Breast epithelium (tissue), 4 donors: Measurements from ENCODE around the gene ADGRA1. TPM values are rescaled to one million over a fixed set of nuclear protein-coding genes. Genes with fewer than 3 reads are reported as not detected.

ENCODE experiments used
- DNase-seq, 2 donors: peaks; one replicate each; pipeline ENCODE4 v3.0.0-alpha.2; 2019; ENCODE audit warnings: low spot score in 2 of 2
- H3K27ac ChIP-seq, 2 donors: fragments of 200-600 bp; sonication (generic) in 1 of 2; one replicate each; pipeline ENCODE4 v1.5.1; 2016 to 2019; ENCODE audit warnings: mild to moderate bottlenecking in 1 of 2
- H3K27me3 ChIP-seq, 2 donors: fragments of 200-600 bp; sonication (generic) in 1 of 2; one replicate each; pipeline versions ENCODE4 v1.5.1 to v1.6.0; 2017 to 2019; ENCODE audit warnings: control low read depth in 1 of 2, mild to moderate bottlenecking in 1 of 2
- H3K36me3 ChIP-seq: fragments of 200-600 bp; one replicate; pipeline ENCODE4 v1.5.1; 2019
- H3K4me1 ChIP-seq, 2 donors: fragments of 200-600 bp; sonication (generic); one replicate each; pipeline ENCODE4 v1.5.1; 2016 to 2019; ENCODE audit warnings: control low read depth in 1 of 2
- H3K4me3 ChIP-seq, 3 donors: fragments of 200-600 bp; sonication (generic); 1 replicate in 2 of 3; 2 replicates in 1 of 3; pipeline ENCODE4 v1.5.1; 2016 to 2019; ENCODE audit warnings: mild to moderate bottlenecking in 3 of 3, moderate library complexity in 2 of 3
- H3K9me3 ChIP-seq, 2 donors: fragments of 200-600 bp; sonication (generic) in 1 of 2; one replicate each; pipeline ENCODE4 v1.5.1; 2016 to 2019; ENCODE audit warnings: control low read depth in 1 of 2
- CTCF ChIP-seq, 3 donors: fragments of 450-650 bp; IDR thresholded peaks; one replicate each; pipeline ENCODE4 v1.5.1; 2016 to 2017; ENCODE audit warnings: antibody characterized with exemption in 3 of 3, mild to moderate bottlenecking in 3 of 3, moderate library complexity in 3 of 3
- POLR2A ChIP-seq: fragments of 450-650 bp; IDR thresholded peaks from one replicate; pipeline ENCODE4 v1.6.1; 2016; ENCODE audit warnings: antibody characterized with exemption, mild to moderate bottlenecking, moderate library complexity
- POLR2AphosphoS5 ChIP-seq, 3 donors: sonication (generic); formaldehyde crosslinking; IDR thresholded peaks; one replicate each; pipeline ENCODE4 v1.6.1; 2017; ENCODE audit warnings: antibody characterized with exemption in 3 of 3
- intact Hi-C: fragments of 100-400 bp; cut with DNase I; formaldehyde crosslinking; loops from one replicate; pipeline ENCODE4 v1.15.1; 2023; ENCODE audit warnings: low total_unique reads
- total RNA-seq, 3 donors: library from RNA; depleted of rRNA; stranded (reverse); fragments of >200 nt; gene quantifications; one replicate each; pipeline ENCODE4 v1.1.0, GENCODE V29; 2016

The ADGRA1 gene
- total RNA-seq, 3 donors from 2014 or later = 0.33 TPM; not detected in 2

DNA sequence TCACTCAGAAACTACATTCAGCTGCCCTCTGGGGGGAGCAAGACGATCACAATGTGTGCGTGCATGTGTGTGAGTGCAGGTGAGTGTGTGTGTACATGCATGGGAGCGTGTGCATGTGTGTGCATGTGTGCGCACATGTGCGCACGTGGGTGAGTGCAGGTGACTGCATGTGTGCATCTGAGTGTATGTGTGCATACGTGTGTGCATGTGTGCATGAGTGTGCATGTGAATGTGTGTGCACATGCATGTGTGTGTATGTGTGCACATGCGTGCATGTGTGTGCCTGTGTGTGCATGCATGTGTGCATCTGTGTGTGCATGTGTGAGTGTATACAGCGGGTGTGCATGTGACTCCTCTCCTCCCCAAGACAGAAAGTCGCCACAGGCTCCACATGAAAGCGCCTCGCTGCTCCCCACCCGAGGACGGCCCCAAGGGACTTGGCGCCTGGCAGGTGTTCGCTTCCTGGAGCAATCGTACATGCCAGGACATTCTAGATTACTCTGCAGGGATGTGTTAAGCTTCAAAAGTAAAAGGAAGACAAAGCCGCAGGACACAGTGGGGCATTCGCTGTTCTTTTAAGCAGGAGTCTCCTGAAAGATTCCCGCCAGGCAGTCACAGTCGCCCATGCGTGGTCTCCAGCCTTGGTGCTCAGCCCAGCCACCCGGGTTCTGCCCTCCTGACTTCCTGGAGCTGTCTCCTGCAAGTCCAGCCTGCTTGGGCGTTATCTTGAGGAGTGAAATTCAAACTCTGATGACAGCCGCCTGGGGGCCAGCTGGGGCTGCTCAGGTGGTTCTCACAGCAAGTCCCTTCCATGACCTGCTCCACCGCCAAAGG lies 42.0 kb upstream of the ADGRA1 start:
- H3K27me3 ChIP-seq = peaks cover 0 to 93% of the 10 kb centered on the region in 2 donors
- no peak overlapping the region for H3K27ac ChIP-seq
- H3K4me1 ChIP-seq = no peaks in the 10 kb centered on the region
- no peaks in the 10 kb centered on the region for H3K9me3 ChIP-seq
- no peak overlapping the region for H3K4me3 ChIP-seq
- DNase-seq = no peak
- intact Hi-C loops = no loop called here
- no peaks in the 10 kb centered on the region for H3K36me3 ChIP-seq
- no peak for TF ChIP-seq CTCF (IDR thresholded peaks at IDR 0.05)
- TF ChIP-seq POLR2A = no peak
- no peak for TF ChIP-seq POLR2AphosphoS5 (IDR thresholded peaks at IDR 0.05)

GRCh38 chr10:133046390-133046765 lies 41.3 kb upstream of the ADGRA1 start:
- H3K4me1 ChIP-seq = no peaks in the 10 kb centered on the region
- DNase-seq = no peak

DNA sequence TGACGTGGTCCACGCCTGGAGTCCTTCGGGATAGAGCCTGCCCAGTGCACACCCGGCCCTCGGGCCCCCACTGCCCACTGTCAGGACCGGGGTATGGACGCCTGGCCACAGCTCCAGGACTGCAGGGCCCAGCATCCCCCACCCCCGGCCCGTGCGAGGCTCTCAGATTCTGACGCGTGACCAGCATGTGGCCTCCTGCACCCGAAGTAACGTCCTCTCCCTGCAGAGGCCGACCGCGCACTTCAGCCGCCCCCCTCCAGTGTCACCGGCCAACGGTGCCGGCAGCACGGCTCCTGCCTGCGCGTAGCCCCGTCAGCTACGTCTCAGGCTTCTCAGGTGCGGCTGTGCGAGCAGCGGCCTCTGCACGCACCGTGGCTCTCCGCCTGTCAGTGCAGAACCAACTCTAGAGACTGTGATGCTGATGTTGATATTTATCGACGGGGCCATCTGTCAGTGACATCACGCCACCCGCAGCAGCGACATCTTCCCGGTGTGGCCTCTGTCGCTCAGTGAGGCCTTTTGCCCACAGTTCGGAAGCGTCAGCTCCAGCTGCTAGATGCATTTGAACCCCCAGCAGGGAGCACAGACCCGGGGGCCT lies 40.1 kb upstream of the ADGRA1 start:
- DNase-seq = no peak
- Histone ChIP-seq H3K9me3 (no peaks in the 10 kb centered on the region), H3K4me1 (no peaks in the 10 kb centered on the region), H3K4me3 (no peak overlapping the region), H3K27ac (no peak overlapping the region), H3K27me3 (peaks cover 0 to 97% of the 10 kb centered on the region in 2 donors), H3K36me3 (no peaks in the 10 kb centered on the region)
- intact Hi-C loops = no loop called here
- TF ChIP-seq CTCF (IDR thresholded peaks at IDR 0.05) (no peak), POLR2AphosphoS5 (IDR thresholded peaks at IDR 0.05) (no peak), POLR2A (no peak)

More at GRCh38 chr10:133046390-133046765, 41.3 kb upstream of the ADGRA1 start:
- Histone ChIP-seq H3K36me3 (no peaks in the 10 kb centered on the region), H3K27ac (no peak overlapping the region), H3K9me3 (no peaks in the 10 kb centered on the region), H3K27me3 (peaks cover 0 to 94% of the 10 kb centered on the region in 2 donors), H3K4me3 (no peak overlapping the region)
- no peak for TF ChIP-seq POLR2AphosphoS5 (IDR thresholded peaks at IDR 0.05)
- no peak for TF ChIP-seq POLR2A
- TF ChIP-seq CTCF (IDR thresholded peaks at IDR 0.05) = no peak
- intact Hi-C loops = no loop called here

DNA sequence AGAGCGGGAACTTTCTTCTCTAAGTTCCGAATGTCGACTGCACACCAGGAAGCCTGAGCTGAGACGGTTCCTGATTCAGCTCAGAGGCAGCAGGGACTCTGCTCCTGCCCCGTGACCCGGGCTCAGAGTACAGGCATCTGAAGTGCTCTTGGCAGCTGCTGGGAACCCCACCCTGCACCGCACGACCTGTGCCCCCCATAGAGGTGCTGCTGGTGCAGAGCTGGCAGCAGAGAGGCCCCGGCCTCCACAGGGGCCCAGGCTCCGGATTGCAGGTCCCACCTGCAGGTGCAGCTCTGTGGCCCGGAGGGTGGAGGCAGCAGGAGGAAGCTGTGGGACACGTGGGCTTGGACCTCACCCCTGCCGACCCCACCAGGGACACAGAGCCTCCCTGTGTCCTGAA lies 39.5 kb upstream of the ADGRA1 start:
- intact Hi-C loops = no loop called here
- Histone ChIP-seq H3K4me1 (no peaks in the 10 kb centered on the region), H3K9me3 (no peaks in the 10 kb centered on the region), H3K36me3 (no peaks in the 10 kb centered on the region), H3K27me3 (peaks cover 0 to 91% of the 10 kb centered on the region in 2 donors), H3K4me3 (no peak overlapping the region), H3K27ac (no peak overlapping the region)
- no peak for DNase-seq
- no peak for TF ChIP-seq POLR2A
- no peak for TF ChIP-seq CTCF (IDR thresholded peaks at IDR 0.05)
- TF ChIP-seq POLR2AphosphoS5 (IDR thresholded peaks at IDR 0.05) = no peak

GRCh38 chr10:133048926-133049325 lies 38.8 kb upstream of the ADGRA1 start:
- Histone ChIP-seq H3K4me3 (no peak overlapping the region), H3K9me3 (no peaks in the 10 kb centered on the region), H3K36me3 (no peaks in the 10 kb centered on the region), H3K27me3 (peaks cover 0 to 85% of the 10 kb centered on the region in 2 donors), H3K27ac (no peak overlapping the region), H3K4me1 (no peaks in the 10 kb centered on the region)
- TF ChIP-seq POLR2A = no peak
- TF ChIP-seq CTCF (IDR thresholded peaks at IDR 0.05) = no peak
- no peak for TF ChIP-seq POLR2AphosphoS5 (IDR thresholded peaks at IDR 0.05)
- no peak for DNase-seq
- intact Hi-C loops = no loop called here
